GM19351 (cell line): ENCODE measurements around the gene FKBP5.
"Not testable (repeated sequence)": the region's sequence is repeated elsewhere in the genome, so short reads cannot be mapped to it uniquely, and the experiment has no call there.

Experiments
- ATAC-seq: cut with Tn5 transposase; IDR thresholded peaks from one replicate; pipeline ENCODE4 v1.9.1; 2021; ENCODE audit warnings: mild to moderate bottlenecking, moderate library complexity; ENCODE audit not compliant: unreplicated experiment

FKBP5 gene

DNA sequence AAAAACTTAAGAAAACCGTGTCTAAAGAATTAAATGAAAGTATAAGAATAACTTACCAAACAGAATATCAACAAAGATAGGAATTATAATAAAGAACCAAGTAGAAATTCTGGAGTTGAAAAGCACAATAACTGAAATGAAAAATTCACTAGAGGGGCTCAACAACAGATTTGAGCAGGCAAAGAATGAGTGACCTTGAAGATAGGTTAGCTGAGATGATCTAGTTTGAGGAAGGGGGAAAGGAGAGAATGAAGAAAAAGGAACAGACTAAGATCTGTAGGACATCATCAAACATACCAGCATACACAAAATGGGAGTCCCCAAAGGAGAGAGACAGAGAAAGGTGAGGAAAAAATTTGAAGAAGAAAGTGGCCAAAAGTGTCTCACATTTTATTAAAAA lies 138.3 kb downstream of the FKBP5 start:
- no peak for ATAC-seq

DNA sequence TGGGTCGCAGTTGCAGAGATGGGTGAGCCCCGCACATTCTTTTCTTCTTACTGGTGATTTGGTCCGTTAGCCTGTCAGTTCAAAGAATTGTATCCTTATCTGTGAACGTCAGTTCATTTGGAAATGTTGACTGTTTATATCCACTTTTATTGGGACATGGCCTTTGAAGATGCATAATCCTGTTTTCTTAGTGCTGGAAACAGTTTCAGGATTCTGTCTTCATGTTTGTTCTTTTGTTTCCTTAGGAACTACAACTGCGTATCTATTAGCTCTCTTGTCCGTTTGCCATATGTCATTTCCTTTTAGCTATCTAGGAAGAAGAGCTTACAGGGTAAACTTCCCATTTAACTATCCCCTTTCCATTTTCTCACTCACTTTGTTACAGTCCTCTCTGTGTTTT lies 141.0 kb downstream of the FKBP5 start:
- ATAC-seq, result no peak

DNA sequence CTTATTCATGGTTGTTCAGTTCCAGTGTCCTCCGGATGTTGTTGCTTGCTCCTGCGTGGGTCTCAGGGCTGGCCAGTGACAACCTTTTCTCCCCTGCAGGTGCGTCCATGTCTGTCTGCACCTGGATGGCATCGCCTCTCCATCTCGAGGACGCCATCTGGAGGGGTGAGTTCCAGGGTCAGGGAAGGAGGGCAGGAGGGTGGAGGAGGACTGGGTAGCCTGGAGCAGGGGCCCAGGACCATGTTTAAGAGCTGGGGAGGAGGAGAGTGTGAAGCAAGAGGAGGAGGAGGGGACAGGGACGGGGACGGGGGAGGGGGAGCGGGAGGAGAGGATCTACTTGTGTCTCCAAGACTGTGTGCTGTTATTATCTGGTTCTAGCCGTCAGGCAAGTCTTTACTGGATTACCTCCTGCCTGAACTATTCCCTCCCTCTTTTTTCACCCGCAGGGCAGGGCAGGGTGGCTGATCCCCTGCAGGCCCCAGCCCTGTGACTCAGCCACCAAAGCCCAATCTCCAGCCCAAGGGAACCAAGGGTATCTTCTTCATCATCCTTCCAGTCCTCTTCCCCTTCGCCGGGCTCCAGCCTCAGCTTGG lies 143.8 kb downstream of the FKBP5 start:
- no peak for ATAC-seq

DNA sequence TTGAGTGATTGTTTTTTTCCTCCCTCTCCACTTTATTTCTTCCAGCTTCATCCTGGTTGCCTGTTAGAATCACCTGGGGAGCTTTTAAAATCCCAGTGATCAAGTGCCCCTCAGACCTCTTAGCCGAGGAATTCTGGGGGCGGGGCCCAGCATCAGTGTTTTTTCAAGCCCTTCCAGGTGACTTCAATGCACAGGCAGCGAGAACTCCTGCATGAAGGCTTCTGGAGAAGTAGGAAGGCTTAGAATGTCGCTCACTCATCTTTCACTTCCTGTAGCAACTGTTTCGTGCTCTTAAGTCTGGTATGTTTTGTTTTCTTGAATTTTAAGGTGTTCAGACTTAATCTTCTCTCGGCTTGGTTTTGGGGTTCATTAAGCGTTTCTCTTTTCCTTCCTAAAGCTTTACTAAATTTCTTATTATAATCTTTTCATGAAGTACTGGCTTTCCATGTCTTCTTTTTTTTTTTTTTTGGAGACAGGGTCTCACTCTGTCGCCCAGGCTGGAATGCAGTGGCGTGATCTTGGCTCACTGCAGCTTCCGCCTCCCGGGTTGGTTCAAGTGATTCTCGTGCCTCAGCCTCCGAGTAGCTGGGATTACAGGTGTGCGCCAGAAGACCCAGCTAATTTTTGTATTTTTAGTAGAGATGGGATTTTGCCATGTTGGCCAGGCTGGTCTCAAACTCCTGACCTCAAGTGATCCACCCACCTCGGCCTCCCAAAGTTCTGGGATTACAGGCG lies 145.1 kb downstream of the FKBP5 start:
- ATAC-seq, result no peak

DNA sequence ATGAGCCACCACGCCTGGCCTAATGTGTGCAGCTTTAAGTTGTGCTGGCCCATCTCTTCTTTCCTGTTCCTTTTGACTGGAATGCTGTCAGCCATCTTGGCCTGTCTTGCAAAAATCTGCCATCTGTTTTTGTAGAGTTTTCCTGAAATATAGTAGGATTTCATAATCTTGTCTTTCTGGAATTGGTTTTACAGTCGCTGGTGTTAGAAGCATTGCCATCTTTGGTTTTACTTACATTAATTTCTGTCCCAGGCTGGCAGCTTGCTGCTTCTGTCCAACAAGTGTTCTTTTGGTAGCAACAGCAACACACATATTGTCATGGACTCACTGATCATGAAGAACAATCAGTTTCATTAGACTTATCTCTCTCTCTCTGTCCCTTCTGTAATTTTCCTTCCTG lies 146.9 kb downstream of the FKBP5 start:
- no peak for ATAC-seq

DNA sequence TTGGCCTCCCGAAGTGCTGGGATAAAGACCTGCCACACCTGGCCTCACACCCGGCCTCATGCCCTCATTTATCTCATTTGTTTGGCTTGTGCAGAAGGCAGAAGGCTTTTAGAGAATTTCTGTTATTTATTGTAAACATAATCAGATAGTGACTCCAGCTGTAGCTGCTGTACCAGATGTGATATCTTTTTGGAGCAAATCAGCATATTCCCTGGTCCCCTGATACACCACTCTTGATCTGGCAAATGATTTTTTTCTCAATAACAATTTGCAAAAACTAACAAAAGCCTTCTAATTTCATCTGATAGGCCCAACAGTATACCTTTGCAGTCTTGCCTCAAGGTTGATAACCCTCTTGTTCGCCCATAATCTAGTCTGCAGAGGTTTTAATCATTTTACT lies 149.5 kb downstream of the FKBP5 start:
- no peak for ATAC-seq

DNA sequence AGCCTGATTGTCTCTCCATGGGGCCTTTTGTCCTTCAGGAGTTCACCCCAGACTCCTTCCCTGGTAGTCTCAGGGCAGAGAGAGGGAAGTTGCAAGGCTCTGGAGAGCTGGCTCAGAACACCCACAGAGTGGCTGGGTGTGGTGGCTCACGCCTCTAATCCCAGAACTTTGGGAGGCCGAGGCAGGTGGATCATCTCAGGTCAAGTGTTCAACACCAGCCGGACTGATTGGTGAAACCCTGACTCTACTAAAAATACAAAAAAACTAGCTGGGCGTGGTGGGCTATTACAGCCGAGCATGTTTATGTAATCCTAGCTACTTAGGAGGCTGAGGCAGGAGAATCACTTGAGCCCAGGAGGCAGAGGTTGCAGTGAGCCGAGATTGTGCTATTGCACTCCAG lies 152.9 kb downstream of the FKBP5 start:
- not testable (repeated sequence) for ATAC-seq

DNA sequence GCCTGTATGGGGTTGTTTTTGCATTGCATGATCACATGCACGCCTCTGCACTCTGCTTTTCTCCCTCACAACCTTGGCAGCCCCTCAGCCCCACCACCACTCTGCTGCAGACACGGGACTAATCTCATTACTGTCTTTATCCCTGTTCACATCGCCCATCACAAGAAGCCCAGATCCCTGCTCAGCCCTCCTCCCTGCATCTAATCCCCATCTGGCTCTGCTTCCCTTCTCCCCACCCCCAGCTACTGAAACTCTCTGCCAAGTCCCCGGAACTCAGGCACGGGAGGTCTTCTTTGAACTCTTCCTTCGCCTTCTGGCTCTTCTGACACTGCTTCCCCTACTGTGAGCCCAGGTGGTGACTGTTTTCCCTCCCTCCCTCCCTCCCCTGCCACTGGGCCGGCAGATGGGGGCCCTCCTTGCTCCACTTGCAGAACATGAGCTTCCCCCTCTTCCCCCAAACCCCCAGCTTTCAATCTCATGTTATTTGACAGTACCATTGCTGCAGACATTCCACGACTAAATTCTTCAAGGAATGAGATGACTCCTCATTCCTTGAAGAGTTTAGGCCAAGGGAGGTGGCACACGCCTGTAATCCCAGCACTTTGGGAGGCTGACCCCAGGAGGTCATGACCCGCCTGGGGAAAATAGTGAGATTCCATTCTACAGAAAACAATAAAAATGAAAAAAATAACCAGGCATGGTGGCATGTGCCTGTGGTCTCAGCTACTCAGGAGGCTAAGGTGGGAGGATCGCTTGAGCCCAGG lies 154.1 kb downstream of the FKBP5 start:
- ATAC-seq, result no peak

DNA sequence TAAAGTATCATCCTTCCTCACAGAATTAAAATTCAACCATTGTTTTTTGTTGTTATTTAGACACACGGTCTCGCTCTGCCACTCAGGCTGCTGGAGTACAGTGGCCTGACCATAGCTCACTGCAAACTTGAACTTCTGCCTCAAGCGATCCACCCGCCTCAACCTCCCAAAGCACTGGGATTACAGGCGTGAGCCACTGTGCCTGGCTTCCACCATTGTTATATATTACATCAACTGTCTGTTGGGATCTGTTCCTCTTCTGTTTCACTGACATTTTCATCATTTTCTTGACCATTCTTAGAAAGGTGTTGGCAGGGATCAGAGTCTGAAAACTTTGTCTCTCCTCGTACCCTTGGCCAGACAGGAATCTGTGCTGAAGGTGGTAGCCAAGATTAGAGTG lies 154.7 kb downstream of the FKBP5 start:
- ATAC-seq, result no peak

DNA sequence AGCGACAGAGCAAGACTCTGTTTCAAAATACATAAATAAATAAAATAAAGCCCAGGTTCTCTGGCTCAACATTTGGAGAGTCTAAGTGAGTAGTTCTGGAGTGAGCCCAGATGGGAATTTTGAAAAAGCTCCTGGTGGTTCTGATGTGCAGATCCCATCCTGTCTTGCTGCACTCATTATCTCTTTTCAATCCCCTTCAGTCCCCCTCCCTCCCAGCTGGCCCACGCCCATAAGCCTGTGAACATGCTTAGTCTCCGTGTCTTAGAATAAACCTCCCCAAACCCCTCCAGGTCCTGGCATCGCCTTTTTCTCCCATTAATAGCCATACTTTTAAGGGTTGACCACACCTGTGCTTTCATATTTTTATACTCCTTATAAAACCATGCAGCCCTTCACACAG lies 156.6 kb downstream of the FKBP5 start:
- ATAC-seq, result no peak

DNA sequence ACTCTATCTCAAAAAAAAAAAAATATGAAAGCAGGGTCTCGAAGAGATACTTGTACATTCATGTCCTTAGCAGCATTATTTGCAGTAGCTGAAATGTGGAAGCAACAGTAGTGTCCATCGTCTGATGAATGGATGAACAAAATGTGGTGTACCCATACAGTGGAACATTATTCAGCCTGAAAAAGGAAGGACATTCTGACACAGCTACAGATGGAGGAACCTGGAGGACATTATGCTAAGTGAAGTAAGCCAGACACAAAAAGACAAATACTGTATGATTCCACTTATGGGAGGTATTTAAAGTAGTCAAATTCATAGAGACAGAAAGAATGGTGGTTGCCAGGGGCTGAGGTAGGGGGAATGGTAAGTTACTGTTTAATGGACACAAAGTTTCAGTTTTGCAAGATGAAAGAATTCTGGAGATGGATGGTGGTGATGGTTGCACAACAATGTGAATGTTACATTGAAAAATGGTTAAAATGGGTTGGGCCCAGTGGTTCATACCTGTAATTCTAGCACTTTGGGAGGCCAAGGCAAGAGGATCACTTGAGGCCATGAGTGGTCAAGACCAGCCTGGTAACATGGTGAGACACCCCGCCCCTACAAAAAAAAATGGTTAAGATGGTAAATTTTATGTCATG lies 164.2 kb downstream of the FKBP5 start:
- ATAC-seq, result no peak
